NOMO-1 treated with dmso at 0.1 percent for 144 hours (cell line): ENCODE measurements around the gene LNPK.
"Not testable (repeated sequence)": the region's sequence is repeated elsewhere in the genome, so short reads cannot be mapped to it uniquely, and the experiment has no call there.

Experiments used
- DNase-seq: peaks from one replicate; lab custom pipeline; 2025; ENCODE audit not compliant: unreplicated experiment; lab: John Stamatoyannopoulos, UW

The LNPK gene

GRCh38 chr2:175973373-175973772, 28.7 kb downstream of the LNPK start:
- DNase-seq: no peak

- DNase-seq: no peak
These were observed 35.2 kb downstream of the LNPK start for GRCh38 chr2:175966839-175967238.

DNA sequence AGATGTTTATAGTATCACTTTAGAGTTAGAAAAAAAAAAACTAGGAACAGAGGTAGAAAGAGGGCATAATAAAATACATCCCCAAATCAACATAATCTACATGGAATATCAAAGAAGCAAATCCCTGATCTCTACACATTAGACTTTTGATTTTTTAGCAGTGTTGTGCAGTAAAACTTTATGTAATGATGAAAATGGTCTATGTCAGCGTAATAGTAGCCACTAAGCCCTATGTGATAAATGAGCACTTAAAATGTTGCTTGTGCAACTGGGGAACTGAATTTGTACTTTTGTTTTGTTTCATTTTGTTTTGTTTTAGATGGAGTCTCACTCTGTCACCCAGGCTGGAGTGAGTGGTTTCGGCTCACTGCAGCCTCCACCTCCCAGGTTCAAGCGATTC, 36.3 kb downstream of the LNPK start:
- DNase-seq: no peak

GRCh38 chr2:175964195-175964594, 37.9 kb downstream of the LNPK start:
- DNase-seq: no peak

DNA sequence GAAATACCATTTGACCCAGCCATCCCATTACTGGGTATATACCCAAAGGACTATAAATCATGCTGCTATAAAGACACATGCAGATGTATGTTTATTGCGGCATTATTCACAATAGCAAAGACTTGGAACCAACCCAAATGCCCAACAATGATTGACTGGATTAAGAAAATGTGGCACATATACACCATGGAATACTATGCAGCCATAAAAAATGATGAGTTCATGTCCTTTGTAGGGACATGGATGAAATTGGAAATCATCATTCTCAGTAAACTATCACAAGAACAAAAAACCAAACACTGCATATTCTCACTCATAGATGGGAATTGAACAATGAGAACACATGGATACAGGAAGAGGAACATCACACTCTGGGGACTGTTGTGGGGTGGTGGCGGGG, 38.9 kb downstream of the LNPK start:
- DNase-seq: not testable (repeated sequence)

DNA sequence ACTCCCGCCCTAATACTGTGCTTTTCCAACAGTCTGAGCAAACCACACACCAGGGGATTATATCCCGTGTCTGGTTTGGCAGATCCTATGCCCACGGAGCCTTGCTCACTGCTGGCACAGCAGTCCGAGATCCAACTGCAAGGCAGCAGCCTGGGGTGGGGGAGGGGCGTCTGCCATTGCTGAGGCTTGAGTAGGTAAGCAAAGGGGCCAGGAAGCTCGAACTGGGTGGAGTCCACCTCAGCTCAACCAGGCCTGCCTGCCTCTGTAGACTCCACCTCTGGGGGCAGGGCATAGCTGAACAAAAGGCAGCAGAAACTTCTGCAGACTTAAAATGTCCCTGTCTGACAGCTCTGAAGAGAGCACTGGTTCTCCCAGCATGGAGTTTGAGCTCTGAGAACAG, 44.2 kb downstream of the LNPK start:
- no peak for DNase-seq

- DNase-seq: no peak
These were observed 46.9 kb downstream of the LNPK start for GRCh38 chr2:175955136-175955535.

DNA sequence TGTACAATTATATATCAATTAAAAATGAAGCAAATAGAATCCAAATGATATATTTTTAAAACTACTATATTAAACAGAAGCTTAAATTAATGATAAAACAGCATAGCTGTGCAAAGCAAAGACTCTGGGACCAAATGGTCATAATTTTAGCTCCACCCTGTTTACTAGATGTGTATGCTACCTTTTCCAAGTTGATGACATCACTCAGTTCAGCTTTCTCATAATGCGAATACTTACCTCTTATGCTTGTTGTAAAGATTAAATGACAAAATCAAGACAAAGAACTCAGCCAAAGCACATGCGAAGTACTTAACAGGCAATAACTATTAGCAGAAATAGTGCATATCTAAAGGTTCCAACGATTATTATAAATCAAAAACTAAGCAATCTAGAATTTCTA, 51.6 kb downstream of the LNPK start:
- no peak for DNase-seq

DNA sequence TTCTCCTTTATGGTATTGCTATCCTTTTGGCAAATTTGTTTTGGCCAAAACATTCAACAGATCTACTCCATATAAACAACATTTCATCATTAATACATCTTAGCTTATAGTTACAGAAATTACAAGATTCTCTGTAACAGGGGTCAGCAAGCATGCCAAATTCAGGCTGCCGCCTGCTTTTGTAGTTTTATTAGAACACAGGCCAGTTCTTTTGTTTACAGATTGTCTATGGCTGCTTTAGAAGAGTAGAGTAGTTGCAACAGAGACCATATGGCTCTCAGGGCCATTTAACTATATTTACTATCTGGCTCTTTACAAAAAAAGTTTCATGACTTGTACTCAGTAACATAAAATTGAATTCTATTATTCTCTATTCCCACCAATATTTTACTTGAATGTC, 53.9 kb downstream of the LNPK start:
- no peak for DNase-seq

DNA sequence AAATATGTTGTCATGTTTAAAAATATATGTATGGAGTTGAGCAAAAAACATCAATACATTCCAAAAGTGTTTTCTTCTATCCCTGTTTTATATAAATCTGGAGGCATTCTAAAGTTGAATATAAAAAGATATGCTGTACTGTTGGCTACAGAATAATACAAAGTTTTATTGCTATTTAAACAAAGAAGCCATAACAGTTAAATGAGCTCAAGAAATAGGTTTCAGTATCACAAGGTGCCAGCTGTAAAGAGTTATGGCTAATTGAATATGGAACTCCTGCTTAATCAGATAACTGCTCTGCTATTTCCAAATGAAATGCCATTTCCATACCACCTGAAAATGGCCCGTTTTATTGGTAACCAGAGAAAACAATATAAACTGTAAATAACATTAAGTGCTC, 55.0 kb downstream of the LNPK start:
- DNase-seq: no peak

- no peak for DNase-seq
These were observed 60.4 kb downstream of the LNPK start for GRCh38 chr2:175941699-175942098.

GRCh38 chr2:175937216-175937615, 64.9 kb downstream of the LNPK start:
- DNase-seq: no peak

GRCh38 chr2:175935289-175936181, 66.5 kb downstream of the LNPK start:
- no peak for DNase-seq

- no peak for DNase-seq
These were observed 69.4 kb downstream of the LNPK start for GRCh38 chr2:175932675-175933074.

GRCh38 chr2:175931805-175932204, 70.3 kb downstream of the LNPK start:
- no peak for DNase-seq

GRCh38 chr2:175930504-175930903, 71.6 kb downstream of the LNPK start:
- no peak for DNase-seq

DNA sequence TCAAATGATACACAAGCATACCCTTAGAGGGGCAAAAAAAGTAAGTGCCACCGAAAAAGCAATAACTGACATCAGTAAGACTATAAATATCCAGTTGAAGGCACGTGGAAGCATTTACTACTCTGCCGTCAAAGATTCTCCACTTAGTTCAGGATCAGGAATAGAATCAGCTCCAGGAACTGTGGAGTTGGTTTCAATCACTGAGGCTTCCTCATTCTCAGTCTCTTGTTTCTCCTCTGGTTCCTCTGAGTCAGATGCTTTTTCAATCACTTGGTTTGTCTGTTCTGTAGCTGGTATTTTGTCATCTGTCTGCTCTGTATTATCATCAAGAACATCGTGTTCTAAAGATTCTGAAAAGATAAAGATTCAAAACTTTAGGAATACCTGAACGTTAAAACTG, 72.2 kb downstream of the LNPK start:
- DNase-seq: no peak

DNA sequence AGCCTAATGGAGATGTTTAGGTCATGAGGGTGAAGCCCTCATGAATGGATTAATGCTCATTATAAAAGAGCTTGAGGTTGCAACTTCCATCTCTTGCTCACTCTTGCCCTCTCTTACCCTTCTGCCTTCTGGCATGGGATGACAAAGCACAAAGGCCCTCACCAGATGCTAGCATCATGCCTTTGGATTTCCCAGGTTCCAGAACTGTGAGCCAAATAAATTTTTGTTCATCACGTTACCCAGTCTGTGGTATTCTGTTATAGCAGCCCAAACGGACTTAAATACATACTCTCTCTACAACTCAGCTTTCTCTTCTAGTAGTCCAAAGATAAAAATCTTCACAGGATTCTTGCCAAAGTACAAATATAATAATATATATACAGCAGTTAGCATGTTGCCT, 75.8 kb downstream of the LNPK start:
- no peak for DNase-seq

DNA sequence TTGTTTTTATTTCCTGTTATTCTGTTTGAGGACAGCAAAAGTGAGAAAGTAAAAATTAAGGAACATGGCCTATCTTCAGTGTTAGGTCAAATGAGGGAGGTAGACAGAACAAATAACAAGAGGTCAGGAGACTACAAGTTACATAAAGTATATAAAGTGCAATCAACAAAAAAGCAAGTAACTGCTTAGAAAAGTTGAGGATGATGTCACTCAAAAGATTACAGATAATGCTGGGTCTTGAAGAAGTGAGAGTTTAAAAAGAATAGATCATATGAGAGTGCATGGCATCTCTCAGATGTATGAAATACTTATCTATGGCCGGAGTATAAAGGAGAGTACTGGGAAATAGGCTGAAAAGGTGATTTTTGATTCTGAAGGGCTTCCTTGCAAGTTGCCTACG, 79.9 kb downstream of the LNPK start:
- no peak for DNase-seq

DNA sequence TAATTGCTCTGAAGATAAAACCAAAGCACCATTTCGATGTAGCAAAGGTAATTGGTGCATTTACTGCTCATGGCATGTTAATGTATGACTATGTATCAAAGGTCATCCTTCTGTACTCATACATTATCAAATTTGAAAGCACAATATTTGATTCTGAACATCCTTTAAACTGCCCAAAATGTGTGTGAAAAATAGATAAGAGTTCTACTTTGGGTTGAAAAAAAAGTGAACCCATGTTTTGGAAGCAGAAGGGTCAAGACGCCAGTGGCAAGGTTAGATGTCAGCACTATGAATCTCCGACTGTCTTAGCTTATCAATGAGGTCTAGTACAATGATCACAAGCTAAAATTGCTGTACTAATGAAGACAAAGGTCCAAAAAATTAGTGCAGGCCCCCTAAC, 83.1 kb downstream of the LNPK start:
- DNase-seq: no peak

GRCh38 chr2:175914846-175915245, 87.2 kb downstream of the LNPK start:
- no peak for DNase-seq

DNA sequence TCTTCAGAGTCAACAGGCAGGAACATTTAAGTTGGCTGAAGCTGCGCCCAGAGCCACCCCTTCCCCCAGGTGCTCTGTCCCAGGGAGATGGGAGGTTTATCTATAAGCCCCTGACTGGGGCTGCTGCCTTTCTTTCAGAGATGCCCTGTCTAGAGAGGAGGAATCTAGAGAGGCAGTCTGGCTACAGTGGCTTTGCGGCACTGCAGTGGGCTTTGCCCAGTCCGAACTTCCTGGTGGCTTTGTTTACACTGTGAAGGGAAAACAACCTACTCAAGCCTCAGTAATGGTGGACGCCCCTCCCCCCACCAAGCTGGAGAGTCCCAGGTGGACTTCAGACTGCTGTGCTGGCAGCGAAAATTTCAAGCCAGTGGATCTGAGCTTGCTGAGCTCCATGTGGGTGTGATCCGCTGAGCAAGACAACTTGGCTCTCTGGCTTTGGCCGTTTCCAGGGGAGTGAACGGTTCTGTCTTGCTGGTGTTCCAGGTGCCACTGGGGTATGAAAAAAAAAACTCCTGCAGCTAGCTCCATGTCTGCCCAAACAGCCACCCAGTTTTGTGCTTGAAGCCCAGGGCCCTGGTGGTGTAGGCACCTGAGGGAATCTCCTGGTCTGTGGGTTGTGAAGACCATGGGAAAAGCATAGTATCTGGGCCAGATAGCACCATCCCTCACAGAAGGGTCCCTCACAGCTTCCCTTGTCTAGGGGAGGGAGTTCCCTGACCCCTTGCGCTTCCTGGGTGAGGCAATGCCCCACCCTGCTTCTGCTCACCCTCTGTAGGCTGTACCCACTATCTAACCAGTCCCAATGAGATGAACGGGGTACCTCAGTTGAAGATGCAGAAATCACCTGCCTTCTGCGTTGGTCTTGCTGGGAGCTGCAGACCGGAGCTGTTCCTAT, 88.0 kb downstream of the LNPK start:
- DNase-seq: not testable (repeated sequence)
